ENCODE results near the gene RSRC2.
"Not testable (repeated sequence)": the region's sequence is repeated elsewhere in the genome, so short reads cannot be mapped to it uniquely, and the experiment has no call there.

Gene RSRC2

DNA sequence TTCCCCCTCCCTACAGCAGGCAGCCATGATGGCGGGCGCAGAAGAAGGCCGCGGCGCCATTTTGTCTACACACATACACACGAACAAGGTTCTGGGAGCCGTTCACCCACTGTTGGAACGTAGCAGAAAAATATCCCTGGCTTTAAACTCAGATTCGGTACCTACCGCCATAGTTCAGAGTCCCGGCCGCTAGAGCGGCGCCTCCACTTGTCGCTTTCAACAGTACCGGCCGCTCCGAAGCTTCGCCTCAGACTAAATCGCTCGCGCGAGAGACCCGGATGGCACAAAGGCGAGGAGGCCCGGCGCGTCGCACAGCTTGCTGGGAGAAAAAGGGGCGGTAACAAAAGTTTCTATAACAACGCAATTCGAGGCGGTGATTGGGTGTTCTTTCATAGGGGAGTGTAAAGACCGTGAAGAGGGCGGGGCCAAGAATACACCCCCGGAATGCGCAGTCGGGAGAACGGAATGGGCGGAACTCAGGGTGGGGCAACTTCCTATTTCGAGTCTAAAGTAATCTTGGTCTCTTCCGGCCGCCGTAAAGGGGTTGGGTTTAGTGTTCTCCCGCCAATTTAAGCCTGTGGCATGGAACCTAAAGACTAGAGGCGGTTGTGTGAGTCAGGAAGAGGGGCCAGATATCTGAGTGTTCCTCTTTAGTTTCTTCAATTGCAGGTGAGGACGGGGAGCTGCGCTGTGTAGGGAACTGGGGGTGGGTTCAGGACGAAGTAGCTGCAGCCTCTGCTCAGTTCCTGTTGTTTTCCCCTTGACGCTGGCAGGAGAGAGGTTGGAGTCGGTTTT, at the start of gene RSRC2, which contains the start of gene KNTC1:
TSS of gene RSRC2 (minus strand) at position 254 of the 795 bp plus-strand sequence. CDS start at position 171, 83 bp downstream.
TSS of gene KNTC1 (plus strand) at position 567 of the 795 bp plus-strand sequence. CDS start 2,815 bp downstream, outside the sequence.
- peak; percentile 93 to 97 for DNase-seq

DNA sequence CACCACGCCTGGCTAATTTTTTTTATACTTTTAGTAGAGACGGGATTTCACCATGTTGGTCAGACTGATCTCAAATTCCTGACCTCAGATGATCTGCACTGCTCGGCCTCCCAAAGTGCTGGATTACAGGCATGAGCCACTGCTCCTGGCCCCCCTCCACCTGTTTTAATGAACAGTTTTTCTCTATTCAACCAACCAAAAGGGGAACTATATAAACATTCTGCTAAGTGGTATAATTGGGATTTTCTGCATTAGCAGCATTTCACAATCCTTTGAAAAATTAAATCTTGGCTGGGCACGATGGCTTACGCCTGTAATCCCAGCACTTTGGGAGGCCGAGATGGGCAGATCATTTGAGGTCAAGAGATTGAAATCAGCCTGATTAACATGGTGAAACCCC, 45.1 kb upstream of the RSRC2 start:
- no peak for DNase-seq

- DNase-seq: not testable (repeated sequence)
Measured at GRCh38 chr12:122570006-122570405, 43.3 kb upstream of the RSRC2 start.

DNA sequence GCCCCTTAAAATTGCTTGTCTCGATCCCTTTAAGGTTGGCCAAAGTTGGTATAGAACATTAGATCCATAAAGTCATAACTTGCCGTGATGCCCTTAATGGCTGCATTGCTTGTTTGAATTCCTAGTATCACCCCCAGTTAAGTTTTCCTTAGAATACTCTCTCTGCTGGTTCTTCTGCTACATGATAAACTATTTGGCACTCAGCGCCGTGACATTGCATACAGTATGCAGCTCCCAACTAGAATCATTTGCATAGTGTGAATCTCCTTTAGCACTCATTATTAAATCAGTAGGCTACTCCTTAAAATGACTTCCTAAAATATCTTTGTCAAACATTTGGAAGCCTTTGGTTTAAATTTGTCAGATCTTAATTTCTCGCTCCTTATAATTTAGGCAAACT, 42.6 kb upstream of the RSRC2 start:
- no peak for DNase-seq

- DNase-seq: not testable (repeated sequence)
Measured at GRCh38 chr12:122566816-122567215, 40.1 kb upstream of the RSRC2 start.

DNA sequence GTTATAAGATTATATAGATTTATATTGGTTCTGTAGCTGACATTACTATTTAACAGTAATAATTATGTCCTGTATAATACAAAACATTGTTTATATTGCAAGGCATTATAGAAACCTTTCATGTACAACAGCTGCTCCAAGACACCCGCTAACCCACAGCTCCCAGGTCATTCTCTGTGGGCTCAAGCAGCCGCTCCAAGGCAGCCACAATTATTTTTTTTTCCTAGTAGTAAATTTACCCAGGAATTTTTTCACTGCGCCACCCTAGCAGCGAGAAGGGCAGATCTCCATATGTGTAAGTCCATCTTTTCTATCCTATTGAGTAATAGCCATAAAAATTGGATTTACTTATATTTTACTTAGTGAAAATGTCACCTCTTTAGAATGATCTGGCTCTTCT, 36.6 kb upstream of the RSRC2 start:
- DNase-seq: no peak

DNA sequence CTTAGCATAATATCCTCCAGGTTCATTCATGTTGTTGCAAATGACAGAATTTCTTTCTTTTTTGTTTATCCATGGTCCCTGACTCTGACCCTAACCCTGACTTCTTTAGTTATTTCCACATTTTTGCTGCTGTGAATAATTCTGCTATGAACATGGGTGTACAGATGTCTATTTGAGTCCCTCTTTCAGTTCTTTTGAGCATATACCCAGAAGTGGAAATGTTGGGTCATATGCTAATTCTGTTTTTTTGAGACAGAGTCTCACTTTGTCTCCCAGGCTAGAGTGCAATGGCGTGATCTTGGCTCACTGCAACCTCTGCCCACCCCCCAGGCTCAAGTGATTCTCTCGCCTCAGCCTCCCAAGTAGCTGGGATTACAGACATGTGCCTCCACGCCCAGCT, 33.4 kb upstream of the RSRC2 start:
- DNase-seq: no peak

DNA sequence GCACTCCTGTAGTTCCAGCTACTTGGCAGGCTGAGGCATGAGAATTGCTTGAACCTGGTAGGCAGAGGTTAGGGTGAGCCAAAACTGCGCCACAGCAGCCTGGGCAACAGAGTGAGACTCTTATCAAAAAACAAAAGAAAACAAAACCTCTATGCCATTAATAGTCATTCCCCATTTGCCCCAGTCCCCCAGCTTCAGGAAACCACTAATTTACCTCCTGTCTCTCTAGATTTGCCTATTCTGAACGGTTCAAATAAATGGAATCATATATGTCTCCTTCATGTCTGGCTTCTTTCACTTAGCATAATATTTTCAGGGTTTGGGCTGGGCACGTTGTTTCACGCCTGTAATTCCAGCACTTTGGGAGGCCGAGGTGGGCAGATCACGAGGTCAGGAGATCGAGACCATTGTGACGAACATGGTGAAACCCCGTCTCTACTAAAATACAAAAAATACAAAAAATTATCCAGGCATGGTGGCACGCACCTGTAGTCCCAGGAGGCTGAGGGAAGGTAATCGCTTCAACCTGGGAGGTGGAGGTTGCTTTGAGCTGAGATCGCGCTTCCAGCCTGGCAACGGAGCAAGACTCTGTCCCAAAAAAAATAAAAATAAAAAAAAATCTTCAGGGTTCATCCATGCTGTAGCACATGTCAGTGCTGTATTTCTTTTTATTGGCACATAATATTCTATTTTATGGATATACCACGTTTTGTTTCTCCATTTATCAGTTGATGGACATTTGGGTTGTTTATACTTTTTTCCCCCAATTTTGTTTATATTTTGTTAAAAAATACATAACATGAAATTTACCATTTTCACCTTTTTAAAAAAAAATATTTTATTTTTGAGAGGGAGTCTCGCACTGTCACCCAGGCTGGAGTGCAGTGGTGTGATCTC, 32.3 kb upstream of the RSRC2 start:
- no peak for DNase-seq

GRCh38 chr12:122547330-122547729, 20.6 kb upstream of the RSRC2 start:
- no peak for DNase-seq

DNA sequence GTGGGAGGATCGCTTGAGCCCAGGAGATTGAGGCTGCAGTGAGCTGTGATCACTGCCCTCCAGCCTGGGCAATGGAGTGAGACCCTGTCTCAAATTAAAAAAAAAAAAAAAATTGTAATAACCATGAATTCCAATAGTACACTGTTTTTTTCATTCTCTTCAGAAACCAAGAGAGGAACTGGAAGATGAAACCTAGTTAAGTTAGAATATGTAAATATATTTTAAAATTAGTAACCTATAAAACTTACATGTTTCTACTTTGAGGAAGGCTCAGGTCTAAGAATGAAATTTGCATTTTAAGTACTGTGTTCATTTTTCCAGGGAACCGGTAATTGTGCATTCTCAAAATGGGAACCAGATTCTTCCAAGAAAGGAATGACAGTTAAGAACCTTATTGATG, 19.1 kb upstream of the RSRC2 start:
- DNase-seq: no peak

DNA sequence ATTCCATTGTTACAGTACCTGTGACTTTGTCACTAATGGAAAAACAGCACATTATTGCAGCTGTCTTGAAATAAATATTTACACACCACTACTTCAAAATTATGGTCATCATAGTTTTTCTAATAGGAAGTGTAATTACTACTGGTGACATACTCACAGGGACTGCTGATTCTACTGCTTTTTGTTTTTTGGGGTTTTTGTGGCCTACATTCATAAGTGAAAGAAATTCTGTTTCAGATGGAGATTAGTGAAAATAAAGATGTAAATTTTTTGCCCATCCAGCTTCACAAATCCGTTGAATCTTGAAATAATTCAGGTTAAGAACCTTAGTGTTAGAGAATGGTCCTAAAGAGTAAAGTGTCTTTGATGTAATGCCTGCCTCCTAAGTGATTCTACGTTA, 17.8 kb upstream of the RSRC2 start:
- no peak for DNase-seq

- no peak for DNase-seq
Measured at GRCh38 chr12:122538496-122538895, 11.8 kb upstream of the RSRC2 start.

- DNase-seq: no peak
Measured at GRCh38 chr12:122537021-122537420, 10.3 kb upstream of the RSRC2 start.

DNA sequence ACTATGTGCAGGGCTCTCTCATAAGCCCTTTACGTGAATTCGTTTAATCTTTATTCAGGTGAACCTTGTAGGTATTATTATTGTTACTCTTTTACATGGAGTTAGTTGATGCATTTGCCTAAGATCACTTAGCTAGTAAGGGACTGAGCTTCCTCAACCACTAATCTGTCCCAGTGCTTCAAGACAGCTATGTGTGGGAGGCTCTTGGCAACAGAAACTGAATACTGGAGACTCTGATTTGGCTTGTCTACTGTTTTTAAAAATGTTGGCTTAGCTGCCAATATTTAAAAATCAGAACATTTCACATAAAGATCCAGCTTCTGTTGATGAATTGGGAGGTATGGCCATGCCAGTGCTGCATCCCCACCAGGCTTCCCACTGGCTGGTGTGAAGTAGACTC, 7.1 kb upstream of the RSRC2 start:
- DNase-seq: no peak

GRCh38 chr12:122528992-122529391, 2.3 kb upstream of the RSRC2 start:
- no peak for DNase-seq

- no peak for DNase-seq
Measured at GRCh38 chr12:122528582-122528981, 1.8 kb upstream of the RSRC2 start.

- DNase-seq: no peak
Measured at GRCh38 chr12:122527478-122527944, 775 bp upstream of the RSRC2 start.

DNA sequence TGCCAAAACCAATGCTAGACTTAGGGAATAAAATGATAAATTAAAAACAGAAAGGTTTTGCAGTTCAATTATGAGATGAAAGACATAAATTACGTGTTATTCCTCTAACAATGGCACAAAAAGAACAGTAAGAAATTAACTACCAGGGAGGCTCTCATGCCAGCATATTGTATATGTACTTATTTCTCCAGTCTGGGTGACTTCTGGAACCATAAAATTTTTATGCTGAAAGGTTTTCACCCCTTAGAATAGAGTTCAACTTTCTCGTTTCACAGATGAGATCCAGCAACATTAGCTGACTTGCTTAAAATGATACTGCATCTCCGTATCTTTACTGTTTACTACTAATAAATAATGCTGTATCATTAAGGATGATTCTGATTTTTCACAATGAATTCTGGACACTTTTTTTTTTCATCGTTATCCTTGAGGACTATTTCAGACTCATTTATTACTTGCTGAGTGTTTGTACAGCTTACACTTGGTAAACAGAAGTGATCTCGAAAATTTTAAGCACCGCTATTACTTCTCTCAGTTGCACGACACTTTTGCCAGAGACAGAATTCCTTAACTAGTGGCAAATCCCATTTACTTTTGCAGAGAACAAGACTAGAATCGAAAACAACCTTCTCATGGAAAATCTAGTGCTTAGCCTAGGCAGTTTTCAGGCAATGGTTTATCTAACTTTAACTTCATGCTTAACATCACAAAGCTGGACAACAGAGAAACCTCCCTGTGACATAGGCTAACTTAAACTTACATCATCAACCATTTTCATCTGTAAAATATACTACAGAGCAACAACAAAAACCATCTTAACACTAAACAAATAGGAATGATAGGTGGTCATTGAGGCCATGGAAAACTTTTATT, 2.7 kb downstream of the RSRC2 start:
- DNase-seq: no peak

DNA sequence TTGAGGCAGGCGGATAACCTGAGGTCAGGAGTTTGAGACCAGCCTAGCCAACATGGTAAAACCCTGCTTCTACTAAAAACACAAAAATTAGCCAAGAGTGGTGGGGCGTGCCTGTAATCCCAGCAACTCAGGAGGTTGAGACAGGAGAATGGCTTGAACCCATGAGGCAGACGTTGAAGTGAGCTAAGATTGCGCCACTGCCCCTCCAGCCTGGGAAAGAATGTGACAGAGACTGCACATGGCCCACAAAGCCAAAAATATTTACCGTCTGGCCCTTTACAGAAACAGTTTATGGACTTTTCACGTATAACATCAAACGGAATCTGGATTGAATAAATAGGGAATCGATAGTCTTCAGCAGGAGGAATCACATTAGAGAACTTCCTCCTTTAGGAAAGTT, 3.5 kb downstream of the RSRC2 start:
- DNase-seq: no peak

GRCh38 chr12:122520676-122521075, 6.1 kb downstream of the RSRC2 start:
- DNase-seq: no peak

DNA sequence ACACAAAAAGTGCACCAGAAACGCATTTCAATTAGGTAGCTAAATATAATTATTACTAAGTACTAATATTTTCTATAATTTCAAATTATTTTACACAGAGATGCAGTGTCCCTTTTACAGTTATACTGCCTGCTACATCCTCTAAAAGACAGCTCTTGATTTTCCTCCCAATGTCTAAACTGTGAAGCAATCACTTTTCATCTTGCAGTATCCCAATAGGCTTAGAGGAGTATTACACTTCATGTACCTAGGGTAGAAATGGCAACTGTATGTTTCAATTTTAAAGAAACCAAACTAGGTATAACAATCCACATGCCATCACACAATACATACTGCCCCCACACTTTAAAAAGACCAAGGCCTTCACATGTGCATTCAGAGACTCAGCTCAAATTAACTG, 7.3 kb downstream of the RSRC2 start:
- DNase-seq: no peak

DNA sequence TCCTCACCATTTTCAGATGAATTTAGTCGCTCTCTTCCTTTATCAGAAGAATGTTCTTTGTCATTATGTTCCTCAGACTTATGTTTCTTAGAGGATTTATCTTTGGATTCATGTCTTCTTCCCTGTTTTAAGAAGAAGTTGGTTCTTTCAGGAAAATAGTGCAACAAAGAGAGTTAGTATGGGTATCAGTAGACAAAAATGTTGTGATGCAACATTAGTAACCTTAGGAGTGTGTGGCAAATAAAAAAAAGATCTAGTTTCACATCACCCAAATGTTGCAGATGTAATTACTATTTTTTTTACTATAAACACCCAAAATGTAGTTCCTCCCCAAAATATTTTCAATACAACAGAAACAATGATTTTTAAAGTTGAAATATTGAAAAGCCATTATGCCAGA, 7.8 kb downstream of the RSRC2 start:
- no peak for DNase-seq

DNA sequence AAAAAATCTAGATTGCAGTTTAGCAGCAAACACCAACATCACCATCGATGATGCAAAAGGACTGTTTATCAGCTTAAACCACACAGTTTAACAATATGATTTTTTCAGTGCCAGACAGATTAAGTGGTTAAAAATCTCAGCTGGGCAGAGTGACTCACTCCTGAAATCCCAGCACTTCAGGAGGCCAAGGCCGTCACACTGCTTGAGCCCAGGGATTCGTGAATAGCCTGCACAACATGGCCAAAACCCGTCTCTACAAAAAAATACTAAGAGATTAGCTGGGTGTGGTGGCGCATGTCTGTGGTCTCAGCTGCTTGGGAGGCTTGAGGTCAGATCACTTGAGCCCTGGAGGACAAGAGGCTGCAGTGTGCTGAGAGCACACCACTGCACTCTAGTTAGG, 8.9 kb downstream of the RSRC2 start:
- no peak for DNase-seq

Measured in cerebellar nuclear complex (tissue), 1 donor.